GM18861 (cell line): ENCODE data around the gene DUXA.

Source experiments
- ATAC-seq: cut with Tn5 transposase; IDR thresholded peaks from one replicate; pipeline ENCODE4 v1.9.1; 2021; ENCODE audit not compliant: unreplicated experiment

DUXA gene

DNA sequence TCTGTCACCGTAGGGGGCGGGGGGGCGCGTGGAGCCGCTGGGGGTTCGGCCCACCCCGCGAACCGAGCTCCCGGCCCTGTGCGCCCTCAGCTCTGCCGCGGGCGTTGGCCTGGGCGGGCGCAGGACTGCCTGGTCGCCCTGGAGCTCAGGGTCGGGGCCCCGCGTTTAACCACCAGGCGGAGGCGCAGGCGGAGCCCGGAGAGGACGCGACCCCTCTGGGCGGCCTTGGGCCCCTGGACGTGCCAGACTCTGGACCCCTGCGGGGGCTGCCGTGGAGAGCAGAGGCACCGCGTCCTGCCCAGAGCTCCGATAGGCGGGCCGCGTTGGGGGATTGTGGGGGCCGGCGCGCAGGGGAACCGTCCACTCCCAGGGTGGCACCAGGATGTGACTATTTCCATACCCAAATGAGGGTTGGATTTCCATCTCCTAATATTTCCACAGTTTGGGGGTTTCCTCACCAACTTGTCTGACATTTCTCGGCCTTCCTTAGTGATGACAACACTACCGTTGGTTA is 60.5 kb downstream of the DUXA start:
- no peak for ATAC-seq

DNA sequence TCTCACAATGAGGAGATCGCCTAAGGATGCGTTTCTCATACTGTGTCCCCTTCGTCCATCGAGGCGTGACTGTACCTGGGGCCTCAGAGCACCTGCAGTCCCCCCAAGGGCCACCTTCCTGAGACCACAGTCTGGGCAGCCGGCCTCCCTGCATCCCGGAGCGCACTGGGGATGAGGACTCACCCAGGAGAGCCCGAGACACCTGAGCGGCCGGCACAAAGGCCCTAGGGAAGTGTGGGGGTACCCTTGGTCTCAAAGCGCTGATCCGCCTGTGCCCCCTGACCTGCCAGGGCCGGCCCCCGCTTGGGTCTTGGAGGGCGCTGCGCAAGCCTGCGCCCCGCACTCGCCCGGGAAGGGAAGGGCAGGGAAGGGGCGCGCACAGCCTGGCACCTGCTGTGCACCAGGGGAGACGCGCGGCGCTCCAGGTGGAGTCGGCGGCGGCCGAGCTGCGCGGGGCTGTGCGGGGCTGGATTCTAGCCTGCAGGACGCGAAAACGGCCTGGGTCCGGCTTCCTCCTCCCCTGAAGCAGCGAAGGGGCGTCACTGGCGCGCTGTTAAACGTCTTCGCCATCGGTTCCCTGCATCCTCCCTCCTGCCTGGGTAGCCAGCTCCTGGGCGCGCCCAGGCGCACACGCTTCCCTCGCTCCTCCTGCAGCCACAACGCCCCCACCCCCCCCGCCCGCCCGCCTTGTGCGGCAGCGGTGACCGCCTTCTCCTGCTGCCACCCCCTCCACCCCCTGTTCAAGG is 61.1 kb downstream of the DUXA start:
- no peak for ATAC-seq
